GM19463 (cell line): ENCODE results near the gene IRF9.
A peak's percentile ranks its signal among the peaks of the same experiment; 100 is the strongest.

Experiments
- ATAC-seq: cut with Tn5 transposase; IDR thresholded peaks from one replicate; pipeline ENCODE4 v1.9.1; 2021; ENCODE audit warnings: mild to moderate bottlenecking, moderate library complexity; ENCODE audit not compliant: unreplicated experiment

Gene IRF9

DNA sequence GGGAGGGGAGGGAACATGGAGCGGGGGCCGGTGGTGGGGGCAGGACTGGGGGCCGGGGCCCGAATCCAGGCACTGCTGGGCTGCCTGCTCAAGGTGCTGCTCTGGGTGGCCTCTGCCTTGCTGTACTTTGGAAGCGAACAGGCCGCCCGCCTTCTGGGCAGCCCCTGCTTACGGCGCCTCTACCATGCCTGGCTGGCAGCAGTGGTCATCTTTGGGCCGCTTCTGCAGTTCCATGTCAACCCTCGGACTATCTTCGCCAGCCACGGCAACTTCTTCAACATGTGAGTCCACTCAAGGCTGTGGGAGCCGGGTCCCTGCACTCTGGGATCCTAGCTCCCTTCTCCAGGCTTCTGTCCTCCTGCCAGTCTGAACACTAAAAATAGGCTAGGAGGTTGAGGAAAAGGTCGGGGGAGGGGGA is 29.5 kb upstream of the IRF9 start:
- ATAC-seq: no peak

DNA sequence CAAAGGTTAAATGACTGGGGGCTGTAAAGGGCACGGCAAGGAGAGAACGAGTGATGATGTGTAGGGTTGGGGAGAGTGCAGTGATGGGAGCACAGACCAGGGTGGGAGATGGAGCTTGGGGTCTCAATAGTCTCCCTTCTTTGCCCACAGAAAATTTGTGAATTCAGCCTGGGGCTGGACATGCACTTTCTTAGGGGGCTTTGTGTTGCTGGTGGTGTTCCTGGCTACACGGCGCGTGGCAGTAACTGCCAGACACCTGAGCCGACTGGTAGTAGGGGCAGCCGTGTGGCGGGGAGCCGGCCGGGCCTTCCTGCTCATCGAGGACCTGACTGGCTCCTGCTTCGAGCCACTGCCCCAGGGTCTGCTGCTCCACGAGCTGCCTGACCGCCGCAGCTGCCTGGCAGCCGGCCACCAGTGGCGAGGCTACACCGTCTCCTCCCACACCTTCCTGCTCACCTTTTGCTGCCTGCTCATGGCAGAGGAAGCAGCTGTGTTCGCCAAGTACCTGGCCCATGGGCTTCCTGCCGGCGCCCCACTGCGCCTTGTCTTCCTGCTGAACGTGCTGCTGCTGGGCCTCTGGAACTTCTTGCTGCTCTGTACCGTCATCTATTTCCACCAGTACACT is 28.9 kb upstream of the IRF9 start:
- ATAC-seq: no peak

DNA sequence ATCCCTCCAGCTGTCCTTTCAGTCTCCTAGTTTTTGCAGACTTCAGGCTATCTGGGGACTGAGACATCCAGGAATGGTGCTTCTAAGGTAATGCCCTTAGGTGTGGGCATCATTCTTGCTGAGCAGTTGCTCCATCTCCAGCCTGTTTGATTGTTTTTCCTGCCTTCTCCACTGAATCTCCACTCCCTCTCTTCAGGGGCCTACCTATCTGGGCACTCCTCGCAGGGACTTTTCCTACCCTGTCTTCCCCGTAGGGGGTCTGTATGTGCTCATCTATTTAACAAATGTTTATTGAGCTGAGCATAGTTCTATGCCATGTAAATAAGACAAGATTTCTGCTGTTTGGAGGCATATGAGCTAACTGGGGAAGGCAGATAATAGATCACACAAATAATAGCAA is 28.1 kb upstream of the IRF9 start:
- no peak for ATAC-seq

DNA sequence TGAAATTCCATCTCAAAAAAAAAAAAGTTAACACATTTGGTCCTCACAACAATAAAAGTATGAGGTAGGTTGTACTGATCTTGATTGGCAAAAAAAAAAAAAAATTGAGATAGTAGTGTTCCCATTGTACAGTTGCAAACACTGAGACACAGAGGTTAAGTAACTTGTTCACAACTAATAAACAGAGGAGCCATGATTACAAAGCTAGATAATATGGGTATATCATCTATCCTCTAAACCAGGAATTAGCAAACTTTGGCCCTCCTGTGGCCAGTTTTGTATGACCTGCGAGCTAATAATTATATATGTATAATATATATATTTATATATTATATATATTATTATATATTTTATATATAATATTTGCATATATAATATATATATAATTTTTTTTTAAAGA is 27.3 kb upstream of the IRF9 start:
- no peak for ATAC-seq

DNA sequence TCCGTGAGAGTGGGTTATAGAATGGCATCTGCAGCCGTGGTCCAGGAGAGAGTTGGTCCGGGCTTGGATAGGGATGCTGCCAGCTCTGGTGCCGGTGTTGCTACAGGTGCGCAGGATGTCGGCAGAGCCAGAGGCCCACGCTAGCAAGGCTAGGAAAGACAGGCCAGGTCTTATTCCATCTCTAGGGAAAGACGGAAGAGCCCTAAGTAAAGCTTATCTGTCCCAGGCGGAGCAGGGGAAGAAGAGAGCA is 25.6 kb upstream of the IRF9 start:
- no peak for ATAC-seq

DNA sequence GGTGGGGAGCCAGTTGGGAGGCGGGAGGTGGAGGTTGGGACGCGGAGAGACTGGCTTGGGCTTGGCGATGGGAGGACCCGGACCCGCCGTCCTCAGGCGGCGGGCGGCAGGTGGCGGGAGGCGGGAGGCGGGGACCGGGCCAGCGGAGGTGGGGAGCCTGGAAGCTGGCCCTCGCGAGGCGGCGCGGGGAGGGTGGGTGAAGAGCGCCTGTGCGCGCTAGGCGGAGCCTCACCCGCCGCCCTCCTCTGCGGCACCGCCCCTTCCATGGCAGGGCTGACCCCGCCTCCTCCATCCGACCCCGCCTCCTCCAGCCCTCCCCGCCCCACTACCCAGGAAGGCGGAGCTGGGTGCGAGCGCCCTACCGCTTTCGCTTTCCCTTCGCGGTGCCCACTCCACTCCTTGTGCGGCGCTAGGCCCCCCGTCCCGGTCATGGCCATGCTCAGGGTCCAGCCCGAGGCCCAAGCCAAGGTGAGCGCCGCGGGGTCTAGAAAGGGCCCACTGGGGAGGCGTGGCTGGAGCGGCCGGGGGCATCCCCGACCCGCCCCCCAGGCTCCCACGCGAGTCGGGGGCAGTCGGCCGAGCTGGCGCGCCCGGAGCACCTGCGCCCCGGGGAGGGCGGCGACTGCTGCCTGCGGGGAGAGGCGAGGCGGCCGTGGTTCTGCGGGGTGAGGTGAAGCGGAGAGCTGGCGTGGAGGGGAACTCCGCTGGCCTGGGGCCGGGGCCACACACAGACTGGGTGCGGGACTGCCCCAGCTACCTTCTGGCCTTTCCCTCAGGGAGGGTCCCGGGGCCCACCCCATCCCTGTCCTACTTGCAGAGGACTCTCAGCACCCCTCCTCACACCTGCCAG is 25.0 kb upstream of the IRF9 start, which contains the start of gene PSME1:
Gene PSME1, plus strand, starts transcription at position 361 of the 850 bp plus-strand sequence. Its CDS starts 69 bp downstream, at position 430.
- ATAC-seq: peak; percentile 88

DNA sequence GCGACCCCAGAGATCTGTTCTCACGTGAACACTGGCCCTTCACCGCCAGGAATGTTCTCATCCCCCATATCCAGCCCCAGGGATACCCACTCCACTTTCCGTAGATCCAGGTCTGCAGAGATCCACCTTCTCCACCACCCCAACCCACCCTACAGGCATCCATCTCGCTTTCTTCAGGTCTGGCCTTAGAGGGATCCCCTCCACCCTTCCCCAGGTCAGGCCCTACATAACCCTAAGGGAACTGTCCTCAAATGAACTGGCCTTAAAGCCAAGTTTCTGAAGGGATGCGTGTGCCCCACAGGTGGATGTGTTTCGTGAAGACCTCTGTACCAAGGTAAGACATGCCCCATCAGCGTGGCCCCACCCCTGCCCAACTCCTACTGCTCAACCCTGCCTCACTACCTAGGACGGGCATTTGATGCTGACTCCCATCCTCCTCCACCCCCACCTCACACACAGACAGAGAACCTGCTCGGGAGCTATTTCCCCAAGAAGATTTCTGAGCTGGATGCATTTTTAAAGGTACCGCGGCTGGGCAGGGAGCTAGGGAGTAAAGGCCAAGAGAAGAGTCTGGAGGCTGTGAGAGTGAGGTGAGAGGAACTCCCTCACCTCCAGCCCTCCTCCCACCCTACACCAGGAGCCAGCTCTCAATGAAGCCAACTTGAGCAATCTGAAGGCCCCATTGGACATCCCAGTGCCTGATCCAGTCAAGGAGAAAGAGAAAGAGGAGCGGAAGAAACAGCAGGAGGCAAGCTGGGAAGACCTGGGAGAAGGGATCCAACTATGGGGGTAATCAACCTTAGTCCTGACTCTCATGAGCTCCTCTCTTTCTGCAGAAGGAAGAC is 24.2 kb upstream of the IRF9 start:
- ATAC-seq: no peak

DNA sequence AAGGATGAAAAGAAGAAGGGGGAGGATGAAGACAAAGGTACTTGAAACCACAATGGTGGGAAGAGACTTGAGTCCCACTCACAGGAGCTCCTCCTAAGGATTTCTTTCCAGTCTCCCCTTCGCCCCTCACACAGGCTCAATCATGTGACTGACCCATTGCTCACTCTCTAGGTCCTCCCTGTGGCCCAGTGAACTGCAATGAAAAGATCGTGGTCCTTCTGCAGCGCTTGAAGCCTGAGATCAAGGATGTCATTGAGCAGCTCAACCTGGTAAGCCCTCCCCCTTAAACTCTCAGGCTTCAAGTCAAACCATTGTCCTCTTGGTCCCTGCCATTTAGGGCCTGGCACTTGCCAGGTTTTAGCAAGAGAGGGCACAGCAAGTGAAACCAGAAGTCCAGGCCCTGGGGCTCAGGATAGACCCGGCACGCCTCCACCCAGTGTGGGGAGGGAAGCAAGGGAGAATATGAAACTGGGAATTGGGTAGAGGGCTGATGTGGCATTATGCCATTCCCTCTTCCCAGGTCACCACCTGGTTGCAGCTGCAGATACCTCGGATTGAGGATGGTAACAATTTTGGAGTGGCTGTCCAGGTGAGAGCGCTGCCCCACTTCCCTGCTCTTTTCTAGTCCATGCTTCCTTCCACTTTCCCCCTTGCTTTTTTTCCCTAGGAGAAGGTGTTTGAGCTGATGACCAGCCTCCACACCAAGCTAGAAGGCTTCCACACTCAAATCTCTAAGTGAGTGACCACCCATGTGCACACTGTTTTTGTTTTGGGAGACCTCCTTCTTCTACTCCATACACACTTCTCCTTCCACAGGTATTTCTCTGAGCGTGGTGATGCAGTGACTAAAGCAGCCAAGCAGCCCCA is 23.3 kb upstream of the IRF9 start:
- no peak for ATAC-seq

DNA sequence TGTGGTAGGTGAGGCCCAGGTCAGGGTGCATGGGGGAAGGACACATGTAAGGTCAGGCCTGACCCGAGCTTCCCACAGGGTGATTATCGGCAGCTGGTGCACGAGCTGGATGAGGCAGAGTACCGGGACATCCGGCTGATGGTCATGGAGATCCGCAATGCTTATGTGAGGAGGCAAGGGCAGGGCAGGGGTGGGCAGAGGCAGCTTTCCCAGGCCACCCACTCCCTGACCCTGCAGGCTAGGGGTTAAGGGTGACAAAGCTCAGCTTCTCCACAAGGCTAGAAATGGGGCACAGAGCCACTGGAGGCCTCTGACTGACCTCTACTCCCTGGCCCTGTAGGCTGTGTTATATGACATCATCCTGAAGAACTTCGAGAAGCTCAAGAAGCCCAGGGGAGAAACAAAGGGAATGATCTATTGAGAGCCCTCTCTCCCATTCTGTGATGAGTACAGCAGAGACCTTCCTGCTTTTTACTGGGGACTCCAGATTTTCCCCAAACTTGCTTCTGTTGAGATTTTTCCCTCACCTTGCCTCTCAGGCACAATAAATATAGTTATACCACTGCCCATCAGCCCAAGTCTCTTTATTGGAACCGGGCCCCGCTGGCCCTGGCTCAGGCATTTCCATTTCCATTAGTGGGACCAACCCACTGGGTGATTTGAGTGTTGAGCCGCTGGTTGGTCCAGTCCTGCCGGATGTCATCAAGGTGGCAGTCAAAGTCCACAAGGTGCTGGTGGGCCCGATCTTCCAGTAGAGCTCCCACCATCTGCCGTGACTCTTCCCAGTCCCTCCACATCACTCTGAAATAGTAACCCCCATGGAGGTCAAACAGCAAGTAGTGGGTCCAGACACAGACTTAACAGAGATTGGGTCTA is 22.4 kb upstream of the IRF9 start:
- no peak for ATAC-seq

DNA sequence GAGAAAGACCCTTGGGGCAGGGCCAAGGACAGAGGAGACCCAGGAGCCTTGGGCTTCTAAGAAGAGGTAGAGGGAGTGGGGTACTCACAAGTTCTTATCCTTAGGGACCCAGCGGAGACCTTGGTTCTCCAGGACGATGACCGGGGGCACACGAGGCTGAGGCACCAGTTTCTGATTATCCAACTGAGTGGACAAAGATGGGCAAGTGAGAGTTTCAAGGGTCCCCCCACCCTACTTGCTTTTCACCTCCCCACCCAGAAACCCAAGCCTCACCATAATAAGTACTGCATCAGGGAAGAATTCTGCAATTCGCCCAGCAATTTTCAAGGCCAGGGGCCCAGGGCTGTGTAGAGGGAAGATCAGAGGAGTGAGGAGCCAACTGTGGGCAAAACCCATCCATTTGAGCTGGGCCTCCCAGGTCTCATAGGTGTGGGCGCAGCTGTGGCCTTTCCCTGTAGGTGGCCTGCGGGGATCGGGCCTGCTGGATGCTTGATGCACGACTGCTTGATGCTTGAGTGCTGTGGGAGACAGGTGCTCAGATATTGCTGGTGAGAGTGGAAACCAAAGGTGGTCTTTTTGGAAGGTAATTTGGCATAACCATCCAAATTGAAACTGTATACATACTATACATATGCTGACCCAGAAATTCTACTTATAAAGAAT is 21.7 kb upstream of the IRF9 start:
- no peak for ATAC-seq

DNA sequence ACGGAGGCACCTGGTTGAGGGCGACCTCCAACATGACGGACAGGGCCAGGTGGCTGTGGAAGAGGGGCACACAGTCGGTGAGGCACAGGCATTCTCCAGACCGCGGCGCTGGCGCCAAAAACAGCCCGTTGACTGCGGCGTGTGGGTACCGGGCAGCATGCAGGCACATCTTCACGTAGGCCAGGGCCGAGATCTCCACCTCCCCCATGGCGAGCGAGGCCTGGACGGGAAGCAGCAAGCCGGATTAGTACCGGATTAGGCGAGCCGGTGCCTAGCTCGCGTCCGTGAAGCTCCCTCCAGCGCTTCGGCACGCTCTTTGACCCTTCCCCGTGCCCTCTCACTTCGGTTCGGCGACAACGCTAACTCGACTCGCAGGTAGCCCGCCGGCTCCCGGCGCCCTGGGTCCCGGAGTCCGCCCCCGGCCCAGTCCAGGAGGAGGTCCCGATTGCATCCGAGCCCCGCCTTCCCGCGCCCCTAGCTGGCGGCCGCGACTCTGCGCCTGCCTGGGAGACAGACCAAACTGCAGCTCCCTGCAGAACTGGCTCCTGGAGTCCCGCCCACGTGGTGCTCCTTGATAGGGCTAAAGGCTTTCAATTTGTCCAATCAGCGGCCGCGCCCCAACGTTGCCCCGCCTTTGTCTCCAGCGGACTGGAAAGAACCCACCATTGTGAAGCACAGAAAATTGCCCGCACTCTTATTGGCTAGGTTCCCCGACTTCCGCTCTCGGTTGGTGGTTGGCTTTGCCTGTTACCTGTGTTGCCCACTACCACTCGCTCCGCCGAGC is 19.8 kb upstream of the IRF9 start, which contains the start of gene EMC9:
Gene EMC9, minus strand, starts transcription at position 495 of the 784 bp plus-strand sequence. Its CDS starts 287 bp downstream, at position 208.
- peak; percentile 87 for ATAC-seq

DNA sequence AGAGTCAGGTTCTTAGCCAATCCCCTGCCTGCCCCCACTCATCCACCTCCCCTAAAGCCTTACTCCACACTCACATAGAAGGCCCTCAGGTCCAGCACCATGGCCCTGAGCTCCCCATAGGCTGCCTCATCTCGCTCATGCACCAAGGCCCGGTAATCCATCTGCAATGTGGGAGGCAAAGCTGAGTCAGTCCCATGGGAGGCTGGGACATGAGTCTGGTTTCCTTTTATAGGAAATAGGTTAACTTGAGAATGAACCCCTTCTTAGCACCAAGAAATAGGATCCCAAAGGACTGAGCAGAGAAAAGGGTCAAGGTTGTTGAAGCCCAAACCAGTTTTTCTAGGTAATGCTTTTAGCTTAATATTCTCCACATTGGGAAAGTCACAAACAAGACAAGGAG is 17.6 kb upstream of the IRF9 start:
- no peak for ATAC-seq

DNA sequence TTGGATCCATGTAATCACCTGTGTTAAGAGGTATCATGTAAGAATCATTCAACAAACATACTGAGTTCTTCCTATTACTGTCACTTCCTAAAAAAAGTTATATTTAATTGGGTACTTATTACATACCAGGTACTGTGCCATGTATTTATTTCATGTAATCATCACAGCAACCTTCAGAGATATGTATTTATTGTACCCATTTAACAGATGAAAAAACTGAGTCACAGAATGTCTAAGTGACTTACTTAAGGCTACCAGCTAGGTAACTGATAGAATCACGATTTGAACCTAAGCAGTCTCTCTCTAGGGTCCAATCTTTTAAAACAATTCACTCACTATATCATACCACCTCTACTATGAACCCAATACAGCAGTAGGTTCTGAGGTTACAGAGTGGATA is 16.6 kb upstream of the IRF9 start:
- no peak for ATAC-seq

DNA sequence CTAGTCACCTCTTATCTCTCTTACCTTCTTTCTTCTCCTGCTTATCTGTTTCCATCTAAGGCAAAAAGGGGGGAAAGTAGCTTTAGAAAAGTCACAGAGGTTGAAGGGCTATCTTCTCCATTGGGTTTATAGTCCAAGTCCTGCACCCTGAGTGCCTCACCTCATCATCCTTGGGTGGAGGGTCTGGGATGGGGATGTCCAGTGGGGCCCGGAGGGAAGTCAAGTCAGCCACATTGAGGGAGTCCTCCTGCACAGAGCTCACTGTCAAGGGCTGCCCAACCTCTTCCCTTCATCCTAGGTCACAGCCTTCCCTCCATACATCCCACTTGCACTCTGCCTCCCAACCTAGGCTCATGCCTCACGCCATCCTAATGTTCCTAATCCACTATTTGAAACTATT is 15.8 kb upstream of the IRF9 start:
- ATAC-seq: no peak

DNA sequence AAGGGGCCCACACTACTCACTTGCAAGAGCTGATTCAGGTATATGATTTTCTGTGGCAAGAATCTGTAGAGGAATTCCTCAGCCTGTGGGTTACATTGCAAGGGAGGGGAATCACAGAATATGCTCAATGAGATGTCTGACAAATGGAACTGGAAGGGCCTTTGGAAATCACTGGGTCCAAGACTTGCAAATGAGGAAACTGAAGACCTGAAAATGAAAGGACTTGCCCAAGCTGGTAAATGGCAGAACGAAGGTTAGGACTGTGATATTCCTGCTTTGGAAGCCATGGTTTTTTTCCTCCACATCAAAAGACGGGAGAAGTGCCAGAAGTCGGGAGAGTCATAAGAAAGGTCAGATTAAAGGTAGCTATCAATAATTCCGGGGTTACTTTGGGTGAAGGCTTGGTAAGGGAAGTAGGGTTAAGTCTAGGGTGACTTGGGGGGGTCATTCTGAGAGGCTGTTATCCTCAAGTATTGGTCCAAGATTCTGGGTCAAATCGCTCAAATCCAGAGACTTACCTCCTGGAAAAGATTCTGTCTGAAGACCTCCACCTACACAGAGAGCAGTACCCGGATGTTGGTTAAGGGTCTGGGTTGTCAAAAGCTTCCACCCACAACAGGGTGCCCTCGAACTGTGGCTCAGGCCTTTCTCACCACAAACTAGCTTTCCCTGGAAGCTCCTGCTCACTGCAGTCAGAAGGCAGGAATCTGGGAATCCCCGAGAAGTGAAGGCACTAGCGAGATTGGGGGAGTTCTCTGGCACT is 15.2 kb upstream of the IRF9 start:
- ATAC-seq: no peak

DNA sequence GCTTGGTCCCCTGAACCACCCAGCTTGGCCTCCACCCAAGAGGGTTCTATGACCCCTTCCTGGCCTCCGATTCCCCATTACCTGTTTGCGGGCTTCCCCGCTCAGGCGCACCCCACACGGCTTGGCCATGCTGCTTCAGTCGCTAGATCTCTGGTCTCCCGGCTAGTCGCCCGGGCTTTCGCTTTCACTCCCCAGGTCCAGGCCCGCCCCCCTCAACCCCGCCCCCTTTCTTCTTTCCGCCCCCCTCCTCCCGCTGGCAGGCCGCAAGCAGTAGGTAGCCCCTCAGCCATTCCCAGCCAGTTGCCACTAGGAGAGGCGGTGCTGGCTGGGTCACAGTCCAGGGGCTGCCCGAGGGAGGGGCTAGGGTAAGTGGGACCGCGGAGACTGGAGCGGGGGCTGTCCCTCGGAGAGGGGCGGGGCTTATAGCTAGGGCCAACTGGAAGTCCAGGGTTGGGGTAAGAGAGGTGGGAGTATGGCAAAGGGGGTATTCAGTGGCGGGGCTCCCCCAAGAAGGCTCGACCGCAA is 14.6 kb upstream of the IRF9 start, which contains the start of gene PSME2:
Gene PSME2, minus strand, starts transcription at position 158 of the 525 bp plus-strand sequence. Its CDS starts 29 bp downstream, at position 129.
- ATAC-seq: peak; percentile 62
